ENCODE results near the gene TREML4. TPM values are rescaled to one million over a fixed set of nuclear protein-coding genes. Genes with fewer than 3 reads are reported as not detected.

The TREML4 gene
- total RNA-seq, 4 donors from 2014 or later: not detected

- ATAC-seq (ENCODE audit: low FRiP score) (no peak), DNase-seq (ENCODE audit: low spot score) (no peak)
- TF ChIP-seq, protein P1, sequence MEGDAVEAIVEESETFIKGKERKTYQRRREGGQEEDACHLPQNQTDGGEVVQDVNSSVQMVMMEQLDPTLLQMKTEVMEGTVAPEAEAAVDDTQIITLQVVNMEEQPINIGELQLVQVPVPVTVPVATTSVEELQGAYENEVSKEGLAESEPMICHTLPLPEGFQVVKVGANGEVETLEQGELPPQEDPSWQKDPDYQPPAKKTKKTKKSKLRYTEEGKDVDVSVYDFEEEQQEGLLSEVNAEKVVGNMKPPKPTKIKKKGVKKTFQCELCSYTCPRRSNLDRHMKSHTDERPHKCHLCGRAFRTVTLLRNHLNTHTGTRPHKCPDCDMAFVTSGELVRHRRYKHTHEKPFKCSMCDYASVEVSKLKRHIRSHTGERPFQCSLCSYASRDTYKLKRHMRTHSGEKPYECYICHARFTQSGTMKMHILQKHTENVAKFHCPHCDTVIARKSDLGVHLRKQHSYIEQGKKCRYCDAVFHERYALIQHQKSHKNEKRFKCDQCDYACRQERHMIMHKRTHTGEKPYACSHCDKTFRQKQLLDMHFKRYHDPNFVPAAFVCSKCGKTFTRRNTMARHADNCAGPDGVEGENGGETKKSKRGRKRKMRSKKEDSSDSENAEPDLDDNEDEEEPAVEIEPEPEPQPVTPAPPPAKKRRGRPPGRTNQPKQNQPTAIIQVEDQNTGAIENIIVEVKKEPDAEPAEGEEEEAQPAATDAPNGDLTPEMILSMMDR (IDR thresholded peaks at IDR 0.05): no peak
Measured at GRCh38 chr6:41204156-41204555, 24.0 kb upstream of the TREML4 start.

DNA sequence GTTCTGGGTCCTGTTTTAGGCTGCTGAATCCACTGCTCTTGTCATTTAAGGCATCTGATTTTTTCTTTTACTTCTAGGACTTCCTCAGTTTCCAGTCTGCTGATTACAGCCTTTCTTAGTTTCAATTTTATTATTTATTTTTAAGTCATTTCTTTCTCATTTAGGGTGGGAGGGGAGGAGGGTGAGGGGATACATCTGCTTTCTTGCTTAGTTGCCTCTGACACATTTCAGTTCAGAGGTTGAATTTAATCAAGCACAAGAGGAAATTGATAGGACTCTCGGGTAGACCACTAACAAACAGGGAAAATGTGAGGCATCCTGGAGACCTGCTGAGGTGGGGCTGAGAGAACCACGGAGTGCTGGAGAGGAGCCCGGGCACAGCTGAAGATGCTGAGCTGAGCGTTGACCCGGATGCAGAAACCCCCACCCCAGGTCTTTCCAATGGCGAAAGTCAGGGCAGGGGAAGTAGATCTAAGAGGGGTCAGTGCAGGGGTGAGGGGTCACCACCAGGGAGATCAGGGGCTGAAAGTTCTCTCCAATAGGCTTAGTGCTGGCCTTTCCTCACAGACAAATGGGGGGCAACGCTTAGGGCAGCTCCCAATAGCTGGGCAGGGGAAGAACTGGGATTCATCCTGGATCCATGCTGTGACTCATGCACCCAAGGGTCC is 19.6 kb upstream of the TREML4 start:
- TF ChIP-seq, protein P1 (IDR thresholded peaks at IDR 0.05): no peak
- ATAC-seq (ENCODE audit: low FRiP score) (no peak), DNase-seq (ENCODE audit: low spot score) (no peak)

GRCh38 chr6:41209547-41210320 is 18.4 kb upstream of the TREML4 start:
- TF ChIP-seq, protein P1 (IDR thresholded peaks at IDR 0.05): no peak
- DNase-seq (ENCODE audit: low spot score): no peak
- ATAC-seq (ENCODE audit: low FRiP score): no peak

DNA sequence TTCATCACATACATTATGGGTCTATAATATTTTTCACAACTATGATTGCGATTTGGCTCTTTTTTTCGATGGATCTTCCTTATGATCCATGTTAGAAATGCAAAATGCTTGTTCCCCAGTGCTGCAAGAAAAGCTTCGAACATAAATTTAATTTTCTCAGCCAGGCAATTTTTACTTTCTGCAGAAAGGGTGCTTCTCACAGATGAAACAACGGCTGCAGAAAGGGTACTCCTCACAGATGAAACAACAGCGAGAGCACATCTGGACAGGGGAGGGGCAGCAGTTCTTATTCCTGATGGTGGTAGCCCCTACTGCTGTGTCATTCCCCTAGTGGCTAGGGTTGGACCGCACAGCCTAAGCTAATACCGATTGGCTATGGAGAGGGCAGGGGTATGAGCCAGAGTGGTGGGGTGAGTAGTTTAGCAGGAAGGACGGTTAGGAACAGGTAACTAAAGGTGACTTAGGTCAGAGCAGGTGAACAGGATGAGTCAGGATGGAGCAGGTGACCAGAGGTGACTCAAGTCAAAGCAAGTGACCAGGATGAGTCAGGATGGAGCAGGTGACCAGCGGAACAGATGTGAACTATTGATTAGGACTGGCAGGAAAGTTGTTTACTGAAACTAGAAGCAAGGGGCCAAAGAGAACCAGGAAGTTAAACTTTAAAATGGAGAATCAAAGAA is 13.4 kb upstream of the TREML4 start:
- DNase-seq (ENCODE audit: low spot score) (no peak), ATAC-seq (ENCODE audit: low FRiP score) (no peak)

GRCh38 chr6:41215777-41216176 is 12.4 kb upstream of the TREML4 start:
- no peak for DNase-seq (ENCODE audit: low spot score)
- no peak for ATAC-seq (ENCODE audit: low FRiP score)
- TF ChIP-seq, protein P1 (IDR thresholded peaks at IDR 0.05): no peak

More for the DNA sequence above, 13.4 kb upstream of the TREML4 start:
- TF ChIP-seq, protein P1 (IDR thresholded peaks at IDR 0.05): no peak

DNA sequence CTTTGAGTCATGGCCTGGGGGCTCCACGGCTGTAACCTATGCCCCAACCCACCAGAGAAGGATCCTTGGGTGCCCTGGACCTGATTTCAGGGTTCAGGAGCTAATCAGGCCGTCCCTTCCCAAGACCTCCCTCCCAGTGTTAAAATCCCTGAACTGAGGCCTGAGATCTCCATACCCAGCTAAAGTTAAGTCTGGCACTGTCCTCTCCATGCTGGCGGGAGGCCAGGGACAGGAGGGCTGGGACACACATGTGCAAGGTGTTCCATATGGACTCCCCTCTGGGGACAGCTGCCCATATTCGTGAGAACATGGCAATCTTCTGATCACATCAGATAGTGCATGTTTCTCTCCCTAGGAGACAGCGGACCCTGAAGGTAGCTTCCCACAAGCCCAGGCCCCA is 11.5 kb upstream of the TREML4 start:
- TF ChIP-seq, protein P1 (IDR thresholded peaks at IDR 0.05): no peak
- DNase-seq (ENCODE audit: low spot score): no peak
- ATAC-seq (ENCODE audit: low FRiP score): no peak
